ENCODE results near the gene NOXO1. TPM values are rescaled to one million over a fixed set of nuclear protein-coding genes. Genes with fewer than 3 reads are reported as not detected.
A peak's percentile ranks its signal among the peaks of the same experiment; 100 is the strongest.

NOXO1 gene
- total and polyA plus RNA-seq, 9 of the 15 experiments (the other 6 are each of a cell fraction or from before 2014, with no cell fraction given), result not detected

GRCh38 chr16:2008631-2009163, 27.4 kb upstream of the NOXO1 start (continued):
- TF ChIP-seq KDM5B (IDR thresholded peaks at IDR 0.05; ENCODE audit: insufficient replicate concordance, low read depth, low read length), result peak; percentile 6
- 0 out of 2 replicates have a peak, but pooled peaks have one; percentile 50 for TF ChIP-seq ZNF431 (CRISPR knock-in tag; IDR thresholded peaks at IDR 0.05)
- TF ChIP-seq SIN3A (IDR thresholded peaks at IDR 0.05; ENCODE audit: borderline replicate concordance in 2 of 2, control insufficient read depth in 1 of 2, low read depth in 2 of 2, low read length in 2 of 2), result peak in 1 of 2 experiments; percentile 62; a peak in 1 of 4 replicates
- no peak for TF ChIP-seq KDM2B (CRISPR knock-in tag; IDR thresholded peaks at IDR 0.05)
- peak; percentile 44; the same call in 1 of the 2 replicates for TF ChIP-seq TFAP4 (CRISPR knock-in tag; IDR thresholded peaks at IDR 0.05; ENCODE audit: borderline replicate concordance)
- 0 out of 2 replicates have a peak, but pooled peaks have one; percentile 6 for TF ChIP-seq EP400 (IDR thresholded peaks at IDR 0.05)
- TF ChIP-seq ATF2 (CRISPR knock-in tag; IDR thresholded peaks at IDR 0.05), result no peak
- no peak for TF ChIP-seq NR2C1 (IDR thresholded peaks at IDR 0.05)
- peak; percentile 23 for TF ChIP-seq NR2C1 (tag; IDR thresholded peaks at IDR 0.05)
- TF ChIP-seq MGA (IDR thresholded peaks at IDR 0.05), result peak; percentile 94
- TF ChIP-seq ZNF232 (CRISPR knock-in tag; IDR thresholded peaks at IDR 0.05), result 0 out of 2 replicates have a peak, but pooled peaks have one; percentile 26
- no peak for TF ChIP-seq IRF9 (tag; IDR thresholded peaks at IDR 0.05)

Measured in K562 (cell line).